ENCODE data around the gene ABHD17C.

ABHD17C gene

DNA sequence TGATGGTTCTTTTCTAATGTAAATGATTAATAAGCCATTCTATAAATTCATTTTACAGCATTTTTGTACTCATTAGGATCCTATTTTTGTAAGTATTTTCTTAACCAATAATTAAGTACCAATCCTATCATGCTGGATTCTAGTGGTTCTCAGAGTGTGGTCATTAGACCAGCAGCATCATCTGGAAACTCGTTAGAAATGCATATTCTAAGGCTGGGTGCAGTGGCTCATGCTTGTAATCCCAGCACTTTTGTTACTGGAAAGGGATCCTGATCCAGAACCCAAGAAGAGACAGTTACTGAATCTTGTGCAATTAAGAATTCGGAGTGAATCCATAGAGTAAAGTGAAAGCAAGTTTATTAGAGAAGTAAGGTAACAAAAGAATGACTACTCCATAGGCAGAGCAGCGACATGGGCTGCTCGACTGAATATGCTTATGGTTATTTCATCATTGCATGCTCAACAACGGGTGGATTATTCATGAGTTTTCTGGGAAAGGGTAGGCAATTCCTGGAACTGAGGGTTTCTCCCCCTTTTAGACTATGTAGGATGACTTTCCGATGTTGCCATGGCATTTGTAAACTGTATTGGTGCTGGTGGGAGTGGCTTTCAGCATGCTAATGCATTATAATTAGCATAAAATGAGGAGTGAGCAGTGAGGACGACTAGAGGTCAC is 74.2 kb downstream of the ABHD17C start:
- H3K4me3 ChIP-seq (ENCODE audit: low read length): no peak overlapping the region
- DNase-seq (ENCODE audit: low read depth): no peak
- TF ChIP-seq CTCF (conservative IDR thresholded peaks at IDR 0.05; ENCODE audit: low read length): no peak

DNA sequence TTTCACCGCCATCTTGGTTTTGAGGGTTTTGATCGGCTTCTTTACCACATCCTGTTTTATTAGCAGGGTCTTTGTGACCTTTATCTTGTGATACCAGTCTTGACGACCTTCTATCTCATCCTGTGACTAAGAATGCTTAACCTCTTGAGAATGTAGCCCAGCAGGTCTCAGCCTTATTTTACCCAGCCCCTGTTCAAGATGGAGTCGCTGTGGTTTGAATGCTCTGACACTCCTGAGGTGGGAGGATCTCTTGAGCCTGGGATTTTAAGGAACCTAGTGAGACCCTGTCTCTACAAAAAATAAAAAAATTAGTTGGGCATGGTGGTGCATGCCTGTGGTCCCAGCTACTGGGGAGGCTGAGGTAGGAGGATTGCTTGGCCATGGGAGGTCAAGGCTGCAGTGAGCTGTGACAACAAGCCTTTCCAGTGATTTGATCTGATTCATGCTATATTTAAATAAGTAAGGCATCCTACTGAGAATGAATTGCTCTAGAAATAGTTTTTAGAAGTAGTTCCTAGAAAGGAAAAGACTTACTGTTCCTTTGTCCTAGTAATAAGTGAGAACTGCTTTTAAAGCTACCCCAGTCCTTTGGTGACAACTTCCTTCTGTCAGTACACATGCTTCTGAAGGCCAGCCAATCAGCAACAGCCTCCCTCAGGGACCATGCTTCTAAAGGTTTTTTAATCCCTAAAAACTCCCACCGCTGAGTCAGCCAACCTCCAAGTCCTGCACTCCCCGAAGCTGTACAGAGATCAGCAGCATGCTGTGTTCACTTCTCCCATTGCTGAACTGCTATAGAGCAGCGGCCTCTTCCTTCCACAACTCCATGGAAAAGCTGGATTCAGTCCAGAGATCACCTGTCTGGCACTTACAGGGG is 75.0 kb downstream of the ABHD17C start:
- no peak for TF ChIP-seq CTCF (conservative IDR thresholded peaks at IDR 0.05; ENCODE audit: low read length)
- H3K4me3 ChIP-seq (ENCODE audit: low read length): no peak overlapping the region
- no peak for DNase-seq (ENCODE audit: low read depth)

- H3K4me3 ChIP-seq (ENCODE audit: low read length): no peak overlapping the region
- TF ChIP-seq CTCF (conservative IDR thresholded peaks at IDR 0.05; ENCODE audit: low read length): no peak
- peak; percentile 85 for DNase-seq (ENCODE audit: low read depth)
These were observed 78.0 kb downstream of the ABHD17C start for GRCh38 chr15:80773122-80773551.

DNA sequence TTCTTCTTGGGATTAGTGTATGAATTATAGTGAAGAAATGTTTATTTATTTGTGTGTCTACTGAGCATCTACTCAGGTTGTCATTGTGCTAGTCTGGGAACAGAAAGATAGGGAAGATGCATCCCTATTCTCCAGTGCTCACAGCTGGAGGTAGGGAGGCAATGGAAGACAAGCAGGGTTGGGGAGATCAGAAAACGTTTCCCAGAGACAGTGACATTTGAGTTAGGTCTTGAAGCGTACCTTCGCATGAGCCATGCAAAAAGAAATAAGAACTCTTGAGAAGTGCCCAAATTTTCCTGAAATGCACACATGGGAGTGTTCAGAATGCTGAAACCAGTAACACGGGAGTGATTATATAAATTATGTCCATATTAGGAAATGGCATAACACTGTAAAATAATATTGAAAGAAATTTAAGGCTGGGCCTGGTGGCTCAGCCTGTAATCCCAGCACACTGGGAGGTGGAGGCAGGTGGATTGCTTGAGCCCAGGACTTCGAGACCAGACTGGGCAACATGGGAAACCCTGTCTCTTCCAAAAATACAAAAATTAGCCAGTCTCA is 78.8 kb downstream of the ABHD17C start:
- no peak for DNase-seq (ENCODE audit: low read depth)
- no peak for TF ChIP-seq CTCF (conservative IDR thresholded peaks at IDR 0.05; ENCODE audit: low read length)

DNA sequence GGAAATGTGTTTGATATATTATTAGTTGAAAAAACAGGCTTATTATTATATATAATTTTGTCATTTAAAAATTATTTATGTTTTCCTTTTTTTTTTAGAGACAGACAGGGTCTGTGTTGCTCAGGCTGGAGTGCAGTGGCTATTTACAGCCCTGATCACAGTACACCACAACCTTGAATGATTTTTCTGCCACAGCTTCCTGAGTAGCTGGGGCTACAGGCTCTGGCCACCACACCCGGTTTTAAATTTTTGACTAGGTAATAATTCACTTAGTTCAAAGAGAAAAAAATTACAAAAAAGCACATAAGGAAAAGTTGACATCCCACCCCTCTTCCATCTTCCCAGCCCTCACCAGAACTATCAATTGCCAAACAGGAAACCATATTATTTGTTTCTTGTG is 79.4 kb downstream of the ABHD17C start:
- no peak overlapping the region for H3K4me3 ChIP-seq (ENCODE audit: low read length)
- no peak for DNase-seq (ENCODE audit: low read depth)
- TF ChIP-seq CTCF (conservative IDR thresholded peaks at IDR 0.05; ENCODE audit: low read length): no peak

More for the DNA sequence above, 78.8 kb downstream of the ABHD17C start:
- no peak overlapping the region for H3K4me3 ChIP-seq (ENCODE audit: low read length)

DNA sequence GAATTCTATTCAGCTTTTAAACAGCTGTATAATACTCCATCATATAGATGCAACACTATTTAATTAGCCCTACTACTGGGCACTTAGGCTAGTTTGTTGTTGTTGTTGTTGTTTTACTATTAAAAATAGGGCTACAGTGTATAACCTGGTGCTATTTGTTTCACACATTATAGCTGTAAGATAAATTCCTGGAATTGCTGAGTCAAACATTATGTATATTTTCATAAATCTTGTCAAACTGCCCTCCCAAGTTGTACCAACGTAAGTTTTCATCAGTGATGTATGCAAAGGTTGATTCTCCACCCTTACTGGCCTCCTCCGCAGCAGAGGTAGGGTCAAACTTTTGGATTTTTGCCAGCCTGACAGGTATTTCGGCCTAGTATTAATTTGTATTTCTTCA is 80.2 kb downstream of the ABHD17C start:
- DNase-seq (ENCODE audit: low read depth): no peak
- no peak for TF ChIP-seq CTCF (conservative IDR thresholded peaks at IDR 0.05; ENCODE audit: low read length)
- no peak overlapping the region for H3K4me3 ChIP-seq (ENCODE audit: low read length)

All from AG10803 (cell line).